ENCODE data around the gene DAB2IP.
"Not testable (repeated sequence)": the region's sequence is repeated elsewhere in the genome, so short reads cannot be mapped to it uniquely, and the experiment has no call there.

The DAB2IP gene

DNA sequence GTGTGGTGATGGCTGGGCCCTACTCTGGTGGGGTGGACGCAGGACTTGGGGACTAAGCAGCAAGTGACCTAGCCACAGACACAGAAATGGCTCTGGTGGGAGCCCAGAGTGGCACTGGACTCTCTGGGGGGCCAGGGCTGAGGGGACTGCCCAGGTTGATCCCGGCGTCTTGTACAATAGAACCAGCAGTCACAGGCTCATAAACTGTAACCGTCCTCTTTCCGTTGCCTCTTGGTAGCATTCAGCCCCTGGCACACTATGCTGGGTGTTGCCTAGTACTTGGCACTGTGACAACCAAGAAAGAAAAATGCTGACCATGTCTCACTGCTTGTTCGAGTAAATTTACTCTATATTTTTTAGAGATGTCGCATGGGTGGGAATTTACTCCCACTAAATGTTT, 80.5 kb downstream of the DAB2IP start:
- no peak for DNase-seq

- no peak for DNase-seq
These were observed 81.0 kb downstream of the DAB2IP start for GRCh38 chr9:121732389-121732788.

- DNase-seq: no peak
These were observed 81.5 kb downstream of the DAB2IP start for GRCh38 chr9:121732886-121733285.

GRCh38 chr9:121734465-121734864, 83.0 kb downstream of the DAB2IP start:
- no peak for DNase-seq

GRCh38 chr9:121735065-121735792, 83.8 kb downstream of the DAB2IP start:
- no peak for DNase-seq

GRCh38 chr9:121735793-121736770, 84.6 kb downstream of the DAB2IP start:
- no peak for DNase-seq

GRCh38 chr9:121736934-121737462, 85.6 kb downstream of the DAB2IP start:
- DNase-seq: no peak

- DNase-seq: no peak
These were observed 86.1 kb downstream of the DAB2IP start for GRCh38 chr9:121737481-121737931.

- no peak for DNase-seq
These were observed 87.0 kb downstream of the DAB2IP start for GRCh38 chr9:121738411-121738810.

DNA sequence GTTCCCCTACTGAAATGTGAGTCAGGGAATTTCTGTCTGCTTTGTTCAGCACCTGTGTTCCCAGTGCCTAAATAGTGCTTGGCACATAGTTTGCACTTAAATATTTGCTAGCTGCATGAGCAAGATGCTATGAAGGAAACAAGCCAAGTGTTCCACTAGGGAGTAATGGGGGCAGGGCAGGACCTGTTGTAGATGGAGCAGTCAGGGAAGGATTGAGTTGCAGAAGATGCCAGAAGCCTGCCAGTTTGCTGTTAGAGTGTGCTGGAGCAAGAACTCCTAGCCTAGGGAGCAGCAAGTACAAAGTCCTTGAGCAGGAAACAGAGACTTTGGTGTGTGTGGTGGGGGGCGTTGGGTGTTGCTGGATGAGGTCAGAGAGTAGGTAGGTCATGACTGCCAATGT, 87.5 kb downstream of the DAB2IP start:
- no peak for DNase-seq

DNA sequence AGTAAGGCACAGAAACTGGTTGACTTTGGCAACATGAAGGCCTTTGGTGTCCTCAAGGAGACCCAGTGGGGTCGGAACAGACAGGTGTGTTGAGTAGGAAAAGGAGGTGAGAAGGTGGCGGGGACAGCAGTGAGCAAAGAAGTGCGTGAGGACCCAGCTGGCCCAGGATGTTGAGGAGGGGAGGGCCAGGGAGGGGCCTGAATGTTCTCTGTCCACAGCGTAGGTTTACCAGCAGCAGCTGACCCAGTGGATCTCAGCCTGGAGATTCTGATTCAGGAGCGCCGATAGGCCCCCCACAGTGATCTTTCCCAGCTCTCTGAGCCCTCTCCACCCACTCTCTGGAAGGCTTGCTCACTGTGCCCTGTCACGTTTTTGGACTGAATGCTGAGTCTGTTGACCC, 88.5 kb downstream of the DAB2IP start:
- no peak for DNase-seq

GRCh38 chr9:121741228-121741918, 89.9 kb downstream of the DAB2IP start:
- no peak for DNase-seq

DNA sequence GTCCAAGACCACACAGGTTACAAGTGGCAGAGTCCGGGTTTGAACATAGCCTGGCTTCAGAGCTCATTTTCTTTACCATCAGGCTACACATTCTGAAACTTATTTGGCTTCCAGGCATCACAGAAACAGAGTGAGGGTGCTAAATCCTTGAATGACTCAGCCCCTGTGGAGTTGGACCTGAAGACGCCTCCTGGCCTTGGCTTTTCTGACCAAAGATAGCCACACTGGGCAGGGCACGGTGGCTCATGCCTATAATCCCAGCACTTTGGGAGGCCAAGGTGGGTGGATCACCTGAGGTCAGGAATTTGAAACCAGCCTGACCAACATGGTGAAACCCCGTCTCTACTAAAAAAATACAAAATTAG, 90.5 kb downstream of the DAB2IP start:
- not testable (repeated sequence) for DNase-seq

DNA sequence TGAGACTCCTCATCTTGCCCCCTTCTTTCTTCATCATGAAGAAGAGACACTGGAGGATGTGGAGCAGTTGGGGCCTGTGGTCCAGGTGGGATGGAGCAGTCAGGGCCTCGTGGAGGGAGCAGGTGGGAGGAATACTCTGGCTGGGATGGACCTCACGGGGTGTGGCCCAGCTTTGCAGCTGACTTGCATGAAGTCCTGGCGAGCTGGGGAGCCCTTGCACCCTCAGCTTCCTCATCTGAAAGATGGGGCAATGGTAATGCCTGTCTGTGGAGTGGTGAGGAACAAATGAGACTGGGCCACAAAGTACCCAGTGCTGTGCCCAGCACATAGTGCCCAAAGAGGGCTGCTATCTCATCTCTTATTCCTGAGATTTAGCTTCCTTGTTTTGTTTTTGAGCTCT, 91.5 kb downstream of the DAB2IP start:
- no peak for DNase-seq

GRCh38 chr9:121743441-121744001, 92.1 kb downstream of the DAB2IP start:
- DNase-seq: no peak

DNA sequence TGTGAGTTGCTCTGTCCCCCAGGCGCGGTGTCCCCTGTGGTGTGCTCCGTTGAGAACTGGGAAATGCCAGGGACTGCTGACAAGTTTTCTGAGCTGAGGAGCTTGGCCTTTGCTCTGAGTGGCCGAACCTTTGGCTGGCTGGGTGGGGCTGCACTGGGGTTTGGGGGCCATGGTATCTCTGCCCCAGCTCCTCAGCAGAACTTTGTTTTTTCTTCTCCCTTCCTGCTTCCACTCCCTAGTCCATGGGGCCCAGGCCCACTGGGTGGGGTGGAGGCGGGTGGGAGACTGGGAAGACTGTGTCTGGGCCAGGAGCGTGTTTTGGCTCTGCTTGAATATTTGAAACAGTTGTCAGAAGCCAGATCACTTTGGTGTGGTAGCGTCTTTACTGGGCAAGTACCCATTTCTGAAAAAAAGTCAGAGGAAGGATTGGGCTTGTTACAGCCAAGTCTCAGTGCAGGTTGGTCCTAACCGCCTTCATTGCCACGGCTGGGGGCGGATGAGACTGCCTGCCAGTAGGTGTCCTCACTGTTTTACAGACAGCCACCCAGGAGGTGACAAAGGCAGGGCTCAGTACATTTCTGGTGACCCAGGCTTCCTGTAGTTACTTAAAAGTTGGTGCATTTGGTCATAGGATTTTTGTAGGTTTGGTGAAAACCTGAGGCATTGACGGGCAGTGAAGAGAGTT, 92.7 kb downstream of the DAB2IP start:
- DNase-seq: no peak

GRCh38 chr9:121744687-121745395, 93.4 kb downstream of the DAB2IP start:
- DNase-seq: no peak

DNA sequence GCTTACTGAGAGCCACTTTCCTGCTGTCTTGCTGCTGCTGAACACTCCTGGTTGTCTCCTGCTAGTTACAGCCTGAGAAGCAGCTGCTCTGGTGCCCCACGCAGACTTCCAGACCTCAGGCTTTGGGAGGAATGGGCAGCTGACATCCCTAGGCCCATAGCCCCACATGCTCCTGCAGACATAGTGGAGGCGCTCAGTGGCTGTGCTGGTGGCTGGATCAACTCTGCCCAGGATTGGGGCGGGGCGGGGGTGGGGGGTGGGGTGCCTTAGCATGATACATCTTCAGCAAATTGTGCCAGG, 93.9 kb downstream of the DAB2IP start:
- DNase-seq: no peak

DNA sequence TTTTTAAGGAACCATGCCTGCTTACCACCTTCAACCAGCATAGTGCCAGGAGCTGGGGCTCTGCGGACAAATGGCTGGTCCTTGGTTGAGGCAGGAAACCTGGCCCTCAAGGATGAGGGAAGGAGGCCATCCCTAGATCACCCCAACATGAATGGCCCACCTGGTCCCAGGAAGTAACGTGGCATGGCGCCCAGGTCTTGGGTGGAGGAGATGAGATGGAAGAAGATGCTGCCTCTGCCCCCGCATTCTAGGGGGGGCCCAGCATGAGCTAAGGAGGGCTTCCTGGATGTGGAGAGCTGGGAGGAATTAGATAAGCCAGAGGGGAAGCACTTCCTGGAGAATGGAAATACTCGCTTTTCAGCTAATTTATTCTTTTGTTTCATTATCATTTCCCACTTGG, 95.0 kb downstream of the DAB2IP start:
- no peak for DNase-seq

DNA sequence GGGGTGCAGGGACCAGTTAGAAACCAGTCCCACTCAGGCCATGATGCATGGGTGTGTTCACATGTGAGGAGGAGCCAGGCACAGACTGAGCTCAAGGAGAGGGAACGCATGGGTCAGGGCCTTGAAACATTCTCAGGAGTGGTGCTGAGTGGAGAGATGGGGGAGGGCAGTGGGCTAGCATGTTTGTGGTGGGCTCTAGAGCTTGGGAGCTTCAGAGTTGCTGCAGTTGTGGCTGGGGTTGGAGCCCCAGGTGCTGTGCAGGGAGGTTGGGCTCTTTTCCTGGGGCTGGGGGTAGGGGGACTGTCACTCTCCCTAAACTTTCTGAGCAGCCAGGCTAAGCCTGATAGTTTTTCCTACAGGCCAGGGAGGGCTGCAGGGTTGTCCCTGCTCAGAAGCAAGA, 95.4 kb downstream of the DAB2IP start:
- no peak for DNase-seq

DNA sequence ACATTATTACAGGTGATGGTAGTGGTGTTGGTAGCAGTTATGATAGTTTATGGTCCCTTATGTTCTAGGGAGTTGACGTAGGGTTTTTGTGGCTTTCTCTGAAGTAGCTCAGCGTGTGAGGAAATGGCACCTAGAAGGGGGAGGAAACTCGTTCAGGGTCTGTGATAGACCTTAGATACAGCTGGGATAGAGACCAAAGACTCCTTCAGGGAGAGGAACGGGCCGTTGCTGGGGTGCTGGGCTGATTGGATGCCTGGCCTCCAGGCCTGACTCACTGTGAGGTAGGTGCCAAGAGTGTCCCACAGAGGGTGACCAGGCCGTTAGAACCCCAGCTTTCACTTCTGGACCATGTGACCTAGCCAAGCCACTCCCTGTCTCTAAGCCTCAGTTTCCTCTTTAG, 96.6 kb downstream of the DAB2IP start:
- no peak for DNase-seq

Measured in GOT3 (cell line).